Neuronal stem cell (in vitro differentiated cells): ENCODE data around the gene ZNF423.

Experiments
- DNase-seq: peaks from one replicate; pipeline ENCODE4 v3.0.0-alpha.2; 2013; ENCODE audit warnings: low spot score
- H2AFZ ChIP-seq: one replicate; pipeline ENCODE4 v1.6.1; 2013; ENCODE audit warnings: mild to moderate bottlenecking, low read length, inconsistent platforms
- H2AK5ac ChIP-seq: 2 replicates; pipeline ENCODE4 v1.6.1; 2013; ENCODE audit warnings: low read depth, mild to moderate bottlenecking, inconsistent platforms, low read length, moderate library complexity, mixed read lengths
- H2BK120ac ChIP-seq: 2 replicates; pipeline ENCODE4 v1.6.1; 2013; ENCODE audit warnings: low read depth, mild to moderate bottlenecking, inconsistent platforms, low read length, moderate library complexity, mixed read lengths
- H2BK12ac ChIP-seq: one replicate; pipeline ENCODE4 v1.6.1; 2013; ENCODE audit warnings: low read length, inconsistent platforms
- H2BK15ac ChIP-seq: 2 replicates; pipeline ENCODE4 v1.6.1; 2013; ENCODE audit warnings: mild to moderate bottlenecking, low read length, inconsistent platforms, mixed read lengths
- H2BK5ac ChIP-seq: one replicate; pipeline ENCODE4 v1.6.1; 2013; ENCODE audit warnings: inconsistent platforms, mild to moderate bottlenecking, low read length, moderate library complexity
- H3K14ac ChIP-seq: one replicate; pipeline ENCODE4 v1.6.1; 2013; ENCODE audit warnings: low read length, inconsistent platforms
- H3K18ac ChIP-seq: 2 replicates; pipeline ENCODE4 v1.6.1; 2013; ENCODE audit warnings: low read length, inconsistent platforms
- H3K23ac ChIP-seq: 2 replicates; pipeline ENCODE4 v1.6.1; 2013; ENCODE audit warnings: low read depth, mild to moderate bottlenecking, mixed read lengths, low read length, inconsistent platforms; ENCODE audit not compliant: poor library complexity
- H3K27ac ChIP-seq: replicated peaks from 3 replicates; pipeline ENCODE4 v1.5.1; 2013; ENCODE audit warnings: low read length, inconsistent platforms
- H3K27me3 ChIP-seq, 3 experiments: 2 replicates each; pipeline ENCODE4 v1.6.1; 2013; ENCODE audit warnings: low read length in 3 of 3, mild to moderate bottlenecking in 2 of 3, inconsistent platforms in 1 of 3, low read depth in 1 of 3, mixed read lengths in 1 of 3, moderate library complexity in 1 of 3; ENCODE audit not compliant: control insufficient read depth in 3 of 3, insufficient read depth in 3 of 3
- H3K36me3 ChIP-seq, 2 donors: replicated peaks in 1 of 2; 2 replicates each; pipeline ENCODE4 v1.6.1; 2013; ENCODE audit warnings: low read length in 2 of 2; ENCODE audit not compliant: control insufficient read depth in 2 of 2, insufficient read depth in 2 of 2
- H3K4ac ChIP-seq: 2 replicates; pipeline ENCODE4 v1.6.1; 2013; ENCODE audit warnings: inconsistent platforms, mild to moderate bottlenecking, low read length, moderate library complexity
- H3K4me1 ChIP-seq, 2 donors: 1 replicate in 1 of 2; 2 replicates in 1 of 2; pipeline ENCODE4 v1.6.1; 2013; ENCODE audit warnings: low read length in 2 of 2, low read depth in 1 of 2; ENCODE audit not compliant: control insufficient read depth in 2 of 2, insufficient read depth in 1 of 2
- H3K4me2 ChIP-seq: one replicate; pipeline ENCODE4 v1.6.1; 2013; ENCODE audit warnings: mild to moderate bottlenecking, low read length, inconsistent platforms; ENCODE audit not compliant: insufficient read depth, poor library complexity, severe bottlenecking
- H3K4me3 ChIP-seq, 2 donors: 2 replicates each; pipeline ENCODE4 v1.5.1; 2013; ENCODE audit warnings: low read length in 2 of 2, mild to moderate bottlenecking in 2 of 2, inconsistent platforms in 1 of 2, moderate library complexity in 1 of 2
- H3K79me1 ChIP-seq: one replicate; pipeline ENCODE4 v1.6.1; 2013; ENCODE audit warnings: low read depth, mild to moderate bottlenecking, inconsistent platforms, low read length, moderate library complexity
- H3K9ac ChIP-seq: one replicate; pipeline ENCODE4 v1.6.1; 2013; ENCODE audit warnings: mild to moderate bottlenecking, low read depth, low read length, inconsistent platforms; ENCODE audit not compliant: poor library complexity
- H3K9me3 ChIP-seq, 2 donors: replicated peaks in 1 of 2; 2 replicates each; pipeline versions ENCODE3 to v1.6.1; 2013; ENCODE audit warnings: low read length in 2 of 2, mild to moderate bottlenecking in 2 of 2, inconsistent platforms in 1 of 2, low read depth in 1 of 2, mixed read lengths in 1 of 2, moderate library complexity in 1 of 2; ENCODE audit not compliant: control insufficient read depth in 2 of 2, insufficient read depth in 1 of 2
- H4K8ac ChIP-seq: one replicate; pipeline ENCODE4 v1.6.1; 2013; ENCODE audit warnings: low read depth, mild to moderate bottlenecking, inconsistent platforms, low read length, moderate library complexity
- H4K91ac ChIP-seq: one replicate; pipeline ENCODE4 v1.6.1; 2013; ENCODE audit warnings: low read length, low read depth, mild to moderate bottlenecking, inconsistent platforms; ENCODE audit not compliant: poor library complexity
- WGBS, 2 donors: extraction: QIAGEN DNeasy Blood & Tissue Kit; methylation state at CpG; one replicate each; pipeline ENCODE4 v1.1.7; 2013; ENCODE audit warnings: missing lambda C conversion rate in 2 of 2, mixed read lengths in 1 of 2; ENCODE audit not compliant: insufficient read length in 2 of 2, insufficient replicate concordance in 1 of 2; ENCODE audit errors: extremely low coverage in 2 of 2; 5-methylcytosine and 5-hydroxymethylcytosine counted together

ZNF423 gene

GRCh38 chr16:49698931-49699840 lies 156.7 kb downstream of the ZNF423 start:
- Histone ChIP-seq H3K36me3 (peaks cover 0 to 13% of the 10 kb centered on the region in 2 donors), H3K27me3 (no peaks in the 10 kb centered on the region), H3K23ac (no peak overlapping the region), H2AK5ac (no peak overlapping the region), H3K18ac (no peak overlapping the region), H3K4me3 (peak overlapping the region in 1 of 2 donors; percentile 18), H3K27ac (peak overlapping the region; percentile 61), H2BK5ac (no peak overlapping the region), H3K9ac (no peak overlapping the region), H2BK15ac (no peak overlapping the region), H2AFZ (no peak overlapping the region), H2BK120ac (peak overlapping the region; percentile 10), H3K4me2 (no peak overlapping the region), H4K8ac (no peak overlapping the region), H4K91ac (no peak overlapping the region), H3K4ac (no peak overlapping the region), H3K4me1 (peaks cover 67 to 83% of the 10 kb centered on the region in 2 donors), H3K14ac (no peak overlapping the region), H3K79me1 (no peaks in the 10 kb centered on the region), H2BK12ac (no peak overlapping the region), H3K9me3 (no peaks in the 10 kb centered on the region)
- DNase-seq, result no peak
- WGBS, 2 donors, result no CpG with 5 or more reads among the region's 18 CpGs

DNA sequence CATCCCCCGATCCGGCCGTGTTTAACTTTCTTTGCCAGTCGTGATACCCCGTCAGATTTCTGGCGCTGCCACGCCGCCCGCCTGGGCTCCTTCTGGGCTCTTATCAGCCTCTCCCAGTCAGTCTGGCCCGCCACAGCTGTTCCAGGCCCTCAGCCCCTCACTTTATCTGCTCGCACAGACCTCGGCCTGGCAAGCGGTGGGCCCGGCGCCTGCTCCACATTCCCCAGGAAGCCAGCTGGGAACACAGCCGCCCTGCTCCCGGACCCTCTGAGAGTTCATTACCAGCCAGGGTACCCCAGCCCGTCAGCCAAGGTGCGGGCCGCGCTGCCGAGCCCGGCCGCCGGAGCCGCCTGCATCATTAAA lies 157.5 kb downstream of the ZNF423 start:
- no CpG with 5 or more reads among the region's 26 CpGs for WGBS, 2 donors

GRCh38 chr16:49697631-49698452 lies 158.1 kb downstream of the ZNF423 start:
- Histone ChIP-seq H3K79me1 (no peaks in the 10 kb centered on the region), H3K4me3 (no peak overlapping the region), H2AK5ac (peak overlapping the region; percentile 95), H2BK5ac (peak overlapping the region; percentile 76), H3K4me2 (no peak overlapping the region), H3K18ac (peak overlapping the region; percentile 94), H3K4me1 (peaks cover 54 to 70% of the 10 kb centered on the region in 2 donors), H3K9ac (peak overlapping the region; percentile 38), H3K9me3 (no peaks in the 10 kb centered on the region), H2BK12ac (peak overlapping the region; percentile 99), H3K23ac (peak overlapping the region; percentile 52), H3K36me3 (peaks cover 0 to 13% of the 10 kb centered on the region in 2 donors), H3K27me3 (no peaks in the 10 kb centered on the region), H3K14ac (peak overlapping the region; percentile 23), H4K91ac (peak overlapping the region; percentile 98), H3K4ac (peak overlapping the region; percentile 93), H2BK15ac (peak overlapping the region; percentile 83), H2BK120ac (peak overlapping the region; percentile 78), H4K8ac (no peak overlapping the region), H2AFZ (no peak overlapping the region), H3K27ac (peak overlapping the region; percentile 95)
- DNase-seq, result no peak
- no CpG with 5 or more reads among the region's 28 CpGs for WGBS, 2 donors

More for the DNA sequence above, 157.5 kb downstream of the ZNF423 start:
- Histone ChIP-seq H3K18ac (peak overlapping the region; percentile 87), H2AK5ac (peak overlapping the region; percentile 90), H3K4me2 (peak overlapping the region; percentile 19), H2AFZ (no peak overlapping the region), H4K91ac (peak overlapping the region; percentile 54), H2BK120ac (peak overlapping the region; percentile 49), H3K9me3 (no peaks in the 10 kb centered on the region), H4K8ac (no peak overlapping the region), H3K4me1 (peaks cover 59 to 75% of the 10 kb centered on the region in 2 donors), H3K9ac (no peak overlapping the region), H3K79me1 (no peaks in the 10 kb centered on the region), H2BK12ac (peak overlapping the region; percentile 75), H3K4me3 (no peak overlapping the region), H3K4ac (no peak overlapping the region), H2BK5ac (no peak overlapping the region), H3K36me3 (peaks cover 0 to 13% of the 10 kb centered on the region in 2 donors), H2BK15ac (no peak overlapping the region), H3K27me3 (no peaks in the 10 kb centered on the region), H3K23ac (no peak overlapping the region), H3K14ac (peak overlapping the region; percentile 23), H3K27ac (no peak overlapping the region)
- no peak for DNase-seq
